HG03432 (cell line): Measurements from ENCODE around the gene TANGO2.

ENCODE experiments used
- ATAC-seq: cut with Tn5 transposase; IDR thresholded peaks from one replicate; pipeline ENCODE4 v1.9.1; 2021; ENCODE audit warnings: mild to moderate bottlenecking, moderate library complexity; ENCODE audit not compliant: unreplicated experiment

Gene TANGO2

DNA sequence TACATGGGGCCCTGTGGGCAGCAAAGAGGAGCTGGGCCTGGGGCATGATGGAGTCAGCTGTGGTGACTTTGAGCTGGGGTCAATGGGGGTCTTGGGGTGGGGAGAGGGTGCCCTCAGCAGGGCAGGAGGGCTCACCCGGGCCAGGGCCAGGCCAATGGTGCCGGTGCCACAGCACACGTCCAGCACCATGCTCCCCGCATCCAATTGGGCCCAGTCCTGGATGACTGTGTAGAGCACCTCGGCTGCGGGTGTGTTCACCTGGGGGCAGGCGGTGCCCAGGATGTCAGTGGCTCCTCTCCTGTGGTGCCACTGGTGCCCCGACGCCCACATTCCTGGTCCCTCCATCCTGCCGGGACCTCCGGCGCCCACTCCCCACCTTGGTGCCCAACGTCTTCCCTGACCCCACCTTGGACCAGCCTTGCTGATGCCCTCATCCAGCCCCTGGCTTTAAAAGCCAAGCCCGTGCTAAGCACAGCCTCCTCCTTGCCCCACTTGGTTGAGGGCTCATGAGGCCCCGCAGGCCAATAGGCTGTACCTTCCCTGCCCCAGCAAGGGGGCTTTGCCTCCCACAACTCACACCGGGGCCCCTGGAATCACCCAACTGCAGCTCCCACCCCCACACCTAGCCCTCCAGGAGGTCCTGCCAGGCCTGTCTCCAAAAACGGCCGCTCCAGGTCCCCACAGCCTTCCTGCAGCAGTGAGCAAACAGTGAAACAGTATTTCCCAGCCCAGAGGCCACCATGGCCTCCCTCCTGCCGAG, 92.8 kb downstream of the TANGO2 start:
- no peak for ATAC-seq

DNA sequence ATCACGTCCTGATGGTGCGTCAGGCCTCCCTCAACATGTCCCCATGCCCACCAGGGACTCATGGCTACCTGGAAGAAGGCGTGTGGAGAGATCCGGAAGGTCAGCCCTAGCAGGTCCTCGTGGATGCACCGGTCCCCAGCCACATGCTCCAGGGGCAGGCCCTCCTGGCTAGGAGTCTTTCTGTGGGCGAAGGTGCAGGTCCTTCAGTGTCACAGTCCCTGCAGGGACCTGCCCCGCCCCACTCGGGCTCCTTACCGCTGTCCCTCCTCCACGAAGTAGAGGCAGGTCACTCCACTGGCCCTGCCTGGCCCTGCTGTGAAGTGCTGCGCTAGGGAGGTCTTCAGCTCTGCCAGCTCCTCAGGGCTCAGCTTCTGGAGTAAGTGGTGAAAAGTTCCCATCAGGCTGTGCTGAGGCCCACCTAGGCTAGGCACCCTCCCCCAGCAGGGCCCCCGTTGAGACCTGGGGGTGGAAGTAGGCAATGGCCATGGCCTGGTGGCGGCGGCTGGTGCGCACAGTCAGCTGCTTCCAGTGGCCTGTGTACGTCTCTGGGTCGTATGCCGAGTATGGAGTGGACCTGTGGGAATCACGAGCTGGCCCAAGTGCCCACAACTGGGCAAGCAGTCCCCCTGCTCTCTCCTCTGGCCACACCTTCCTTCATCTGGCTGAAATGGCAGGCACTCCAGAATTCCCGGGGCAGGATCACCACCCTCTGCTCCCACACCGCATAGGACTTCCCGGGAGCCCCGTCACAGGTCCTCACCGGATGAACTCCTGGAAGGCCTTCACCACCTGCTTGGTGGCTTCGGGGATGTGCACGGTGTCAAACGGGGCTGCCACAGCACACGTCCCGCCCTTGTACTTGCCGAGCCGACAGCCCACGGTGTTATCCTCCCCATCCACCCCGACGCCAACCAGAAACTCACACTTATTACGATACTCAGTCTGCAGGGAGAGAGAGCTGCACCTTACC, 93.9 kb downstream of the TANGO2 start:
- ATAC-seq: no peak

- ATAC-seq: no peak
Measured at GRCh38 chr22:20115691-20116375, 94.9 kb downstream of the TANGO2 start, which contains the start of gene RANBP1. TSS of gene RANBP1 (plus strand) at chr22:20116104. CDS start at chr22:20116185, 81 bp downstream.

DNA sequence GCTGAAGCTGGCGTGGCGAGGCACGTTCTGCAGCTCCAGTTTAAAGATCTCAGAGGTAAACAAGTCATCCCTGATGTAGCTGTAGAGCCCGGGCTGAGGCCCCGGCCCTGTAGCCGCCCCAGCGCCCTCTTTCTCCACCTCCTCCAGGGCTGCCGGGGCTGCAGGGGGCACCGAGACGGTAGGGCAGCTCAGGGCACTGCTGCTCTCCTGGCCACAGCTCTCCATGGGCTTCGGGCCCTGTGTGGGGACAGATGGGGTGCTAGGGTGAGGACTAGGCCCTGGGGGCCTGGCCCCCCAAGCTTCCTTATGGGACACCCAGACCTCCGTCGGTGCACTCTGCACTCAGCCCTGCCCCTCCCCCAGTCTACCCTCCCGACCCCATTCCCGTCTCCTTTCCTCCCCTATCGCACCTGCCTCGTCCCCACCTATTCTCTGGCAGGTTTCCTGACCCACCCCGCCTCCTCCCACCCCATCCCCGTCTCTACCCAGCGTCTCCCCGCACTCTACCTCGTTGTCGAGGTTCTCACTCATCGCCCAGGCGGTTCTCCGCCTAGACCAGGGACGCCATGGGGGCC, 95.6 kb downstream of the TANGO2 start:
- no peak for ATAC-seq
